IMR-90 (cell line): ENCODE measurements around the gene ADARB2. TPM values are rescaled to one million over a fixed set of nuclear protein-coding genes. Genes with fewer than 3 reads are reported as not detected.

ENCODE experiments used
- ATAC-seq: fragments of 200-7000 bp; cut with Tn5 transposase; 2 replicates; pipeline ENCODE4 v1.9.1; 2020; ENCODE audit warnings: low read depth, mild to moderate bottlenecking, moderate library complexity
- BruUV-seq: library from RNA; stranded (reverse); fragments of 400-500 nt; replicated peaks from 2 replicates; lab custom pipeline; 2021; lab: Mats Ljungman, UMichigan
- CTCF ChIA-PET: fragments of 300-600 bp; formaldehyde crosslinking; extraction: SDS; loops from one replicate; lab custom pipeline; 2021; ENCODE audit warnings: antibody characterized with exemption; lab: Yijun Ruan, JAX
- POLR2A ChIA-PET: fragments of 300-600 bp; sonication (Branson Sonifier 250); formaldehyde crosslinking; loops from one replicate; lab custom pipeline; 2022; ENCODE audit warnings: antibody characterized with exemption; ENCODE audit not compliant: unreplicated experiment; lab: Charles Lee
- DNase-seq: peaks from one replicate; pipeline ENCODE4 v3.0.0; 2013
- H2AFZ ChIP-seq: replicated peaks from 2 replicates; pipeline ENCODE3; 2013; ENCODE audit warnings: low read length, mild to moderate bottlenecking; ENCODE audit not compliant: poor library complexity
- H2AK5ac ChIP-seq: 2 replicates; pipeline ENCODE4 v1.6.1; 2013; ENCODE audit warnings: low read depth, low read length, inconsistent platforms
- H2AK9ac ChIP-seq: replicated peaks from 2 replicates; pipeline ENCODE3; 2013; ENCODE audit warnings: mild to moderate bottlenecking, low read depth, low read length, moderate library complexity; ENCODE audit not compliant: poor library complexity
- H2BK120ac ChIP-seq: 2 replicates; pipeline ENCODE4 v1.6.1; 2013; ENCODE audit warnings: low read depth, low read length, inconsistent platforms
- H2BK15ac ChIP-seq: 3 replicates; pipeline ENCODE4 v1.6.1; 2013; ENCODE audit warnings: low read depth, low read length, inconsistent platforms
- H2BK20ac ChIP-seq: 2 replicates; pipeline ENCODE4 v1.6.1; 2013; ENCODE audit warnings: low read depth, mild to moderate bottlenecking, inconsistent platforms, low read length, moderate library complexity
- H2BK5ac ChIP-seq: 2 replicates; pipeline ENCODE4 v1.6.1; 2013; ENCODE audit warnings: mild to moderate bottlenecking, low read depth, low read length, inconsistent platforms; ENCODE audit not compliant: poor library complexity, severe bottlenecking
- H3K14ac ChIP-seq: replicated peaks from 2 replicates; pipeline ENCODE4 v1.6.1; 2013; ENCODE audit warnings: low read depth, low read length, inconsistent platforms
- H3K18ac ChIP-seq: 2 replicates; pipeline ENCODE4 v1.6.1; 2013; ENCODE audit warnings: low read depth, low read length, control low read depth
- H3K23ac ChIP-seq: 2 replicates; pipeline ENCODE4 v1.6.1; 2013; ENCODE audit warnings: low read depth, low read length, inconsistent platforms
- H3K27ac ChIP-seq: 2 replicates; pipeline ENCODE4 v1.5.1; 2013; ENCODE audit warnings: mild to moderate bottlenecking, control low read depth, low read length; ENCODE audit not compliant: insufficient read depth
- H3K27me3 ChIP-seq: 2 replicates; pipeline ENCODE4 v1.6.1; 2013; ENCODE audit warnings: low read length; ENCODE audit not compliant: control insufficient read depth, insufficient read depth
- H3K36me3 ChIP-seq: 2 replicates; pipeline ENCODE4 v1.6.1; 2013; ENCODE audit warnings: low read length, mixed read lengths; ENCODE audit not compliant: control insufficient read depth, insufficient read depth
- H3K4ac ChIP-seq: 2 replicates; pipeline ENCODE4 v1.6.1; 2013; ENCODE audit warnings: low read depth, low read length, inconsistent platforms
- H3K4me1 ChIP-seq: 2 replicates; pipeline ENCODE4 v1.6.1; 2013; ENCODE audit warnings: low read length, mixed read lengths; ENCODE audit not compliant: control insufficient read depth, insufficient read depth
- H3K4me2 ChIP-seq: 2 replicates; pipeline ENCODE4 v1.6.1; 2013; ENCODE audit warnings: low read depth, mild to moderate bottlenecking, control low read depth, low read length, moderate library complexity
- H3K4me3 ChIP-seq: 2 replicates; pipeline ENCODE4 v1.5.1; 2013; ENCODE audit warnings: low read depth, mild to moderate bottlenecking, control low read depth, low read length, moderate library complexity; ENCODE audit not compliant: insufficient read depth
- H3K56ac ChIP-seq: 2 replicates; pipeline ENCODE4 v1.6.1; 2013; ENCODE audit warnings: low read length, inconsistent platforms; ENCODE audit not compliant: insufficient read depth; ENCODE audit errors: extremely low read depth
- H3K79me1 ChIP-seq, 2 experiments: 2 replicates each; pipeline ENCODE4 v1.6.1; 2013; ENCODE audit warnings: low read length in 2 of 2, inconsistent platforms in 1 of 2, low read depth in 1 of 2
- H3K9ac ChIP-seq: 2 replicates; pipeline ENCODE4 v1.6.1; 2013; ENCODE audit warnings: low read depth, low read length, control low read depth
- H3K9me1 ChIP-seq: 2 replicates; pipeline ENCODE4 v1.6.1; 2013; ENCODE audit warnings: low read length, inconsistent platforms; ENCODE audit not compliant: insufficient read depth
- H3K9me3 ChIP-seq: 2 replicates; pipeline ENCODE4 v1.6.1; 2013; ENCODE audit warnings: low read length; ENCODE audit not compliant: control insufficient read depth, insufficient read depth
- H4K20me1 ChIP-seq: 2 replicates; pipeline ENCODE4 v1.6.1; 2013; ENCODE audit warnings: low read length, inconsistent platforms; ENCODE audit not compliant: insufficient read depth
- H4K5ac ChIP-seq: 2 replicates; pipeline ENCODE4 v1.6.1; 2013; ENCODE audit warnings: mild to moderate bottlenecking, low read depth, low read length, control low read depth
- H4K8ac ChIP-seq, 2 experiments: 2 replicates each; pipeline ENCODE4 v1.6.1; 2013; ENCODE audit warnings: low read depth in 2 of 2, low read length in 2 of 2, control low read depth in 1 of 2, inconsistent platforms in 1 of 2
- H4K91ac ChIP-seq: 2 replicates; pipeline ENCODE4 v1.6.1; 2013; ENCODE audit warnings: low read depth, low read length, inconsistent platforms; ENCODE audit not compliant: insufficient read depth
- BHLHE40 ChIP-seq: fragments of 150-350 bp; IDR thresholded peaks from 2 replicates; pipeline ENCODE4 v1.6.1; 2016; ENCODE audit warnings: mild to moderate bottlenecking, low read depth, low read length
- CTCF ChIP-seq: conservative IDR thresholded peaks from 2 replicates; pipeline ENCODE4 v1.5.1; 2012; ENCODE audit warnings: mild to moderate bottlenecking, low read depth, low read length, improper control_type of control experiment
- NFE2L2 ChIP-seq: fragments of 150-350 bp; IDR thresholded peaks from 2 replicates; pipeline ENCODE4 v1.6.1; 2016; ENCODE audit warnings: low read depth, mild to moderate bottlenecking, low read length
- POLR2A ChIP-seq: IDR thresholded peaks from 2 replicates; pipeline ENCODE4 v1.6.1; 2012; ENCODE audit warnings: mild to moderate bottlenecking, low read depth, low read length
- WGBS, 2 experiments: methylation state at CpG; one replicate each; pipeline versions ENCODE4 v1.1.5 to v1.1.7; 2013; ENCODE audit warnings: missing lambda C conversion rate in 2 of 2; ENCODE audit not compliant: insufficient read length in 1 of 2; ENCODE audit errors: extremely low coverage in 2 of 2; 5-methylcytosine and 5-hydroxymethylcytosine counted together
- dilution Hi-C: fragments of 300-500 bp; cut with HindIII; formaldehyde crosslinking; loops from one replicate; pipeline ENCODE4 v1.14.3; 2018; ENCODE audit warnings: low sequenced_read_pairs; ENCODE audit not compliant: unreplicated experiment
- in situ Hi-C: fragments of 300-500 bp; cut with MboI; formaldehyde crosslinking; loops from 3 replicates; pipeline ENCODE4 v1.14.3; 2019; ENCODE audit warnings: low sequenced_read_pairs, inconsistent platforms, mixed read lengths
- intact Hi-C: fragments of 100-400 bp; cut with micrococcal nuclease; formaldehyde crosslinking; loops from 2 replicates; pipeline ENCODE4 v1.10.0; 2022
- polyA plus RNA-seq, 3 experiments: library from polyadenylated mRNA; depleted of rRNA; stranded (reverse); fragments of >200 nt; gene quantifications; 2 replicates each; pipeline ENCODE4 v1.2.3, GENCODE V29; 2012; ENCODE audit warnings: low replicate concordance in 1 of 3
- total RNA-seq: library from RNA; depleted of rRNA; stranded (reverse); fragments of >200 nt; gene quantifications from 2 replicates; pipeline ENCODE4 v1.2.3, GENCODE V29; 2012

The ADARB2 gene
- total and polyA plus RNA-seq, 2 of the 4 experiments (the other 2 are of a cell fraction), result not detected

DNA sequence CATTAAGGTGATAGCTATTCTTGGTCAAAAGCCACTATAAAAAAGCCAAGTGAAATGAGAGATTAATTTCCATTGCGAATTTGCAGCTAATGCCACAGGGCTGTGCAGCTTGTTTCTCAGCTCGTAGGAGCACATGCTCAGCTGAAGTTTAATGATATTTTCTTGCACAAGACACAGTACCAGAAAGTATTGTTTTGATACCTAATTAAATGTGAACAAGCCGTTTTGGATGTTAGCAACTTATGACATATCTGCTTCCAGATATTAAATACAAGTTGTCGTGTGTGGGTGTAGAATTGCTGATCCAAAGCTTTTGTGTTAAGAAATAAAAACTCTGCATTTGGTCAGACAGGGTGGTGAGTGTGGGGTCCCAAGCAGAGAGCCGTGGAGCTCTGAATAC, 47.2 kb downstream of the ADARB2 start:
- Histone ChIP-seq H3K9me3 (peaks cover 39% of the 10 kb centered on the region), H2AFZ (no peak overlapping the region), H2BK120ac (no peak overlapping the region), H2AK5ac (no peak overlapping the region), H3K14ac (no peak overlapping the region), H3K9ac (no peak overlapping the region), H4K8ac (no peak overlapping the region), H2BK15ac (no peak overlapping the region), H3K56ac (no peak overlapping the region), H3K79me1 (no peaks in the 10 kb centered on the region), H3K27ac (no peak overlapping the region), H3K4me1 (no peaks in the 10 kb centered on the region), H4K20me1 (no peaks in the 10 kb centered on the region), H4K5ac (no peak overlapping the region), H2AK9ac (no peak overlapping the region), H3K18ac (no peak overlapping the region), H4K91ac (no peak overlapping the region), H3K4me3 (no peak overlapping the region), H2BK20ac (no peak overlapping the region), H3K9me1 (no peaks in the 10 kb centered on the region), H3K23ac (no peak overlapping the region), H3K27me3 (no peaks in the 10 kb centered on the region), H3K4ac (no peak overlapping the region), H3K4me2 (no peak overlapping the region), H3K36me3 (no peaks in the 10 kb centered on the region), H2BK5ac (no peak overlapping the region)
- no peak for TF ChIP-seq NFE2L2
- TF ChIP-seq POLR2A, result no peak
- no peak for TF ChIP-seq BHLHE40
- TF ChIP-seq CTCF, result no peak
- DNase-seq (no peak), ATAC-seq (no peak)
- dilution Hi-C loops (no loop called here), intact Hi-C loops (no loop called here), in situ Hi-C loops (no loop called here)
- no CpG with 5 or more reads among the region's 5 CpGs for WGBS, 2 experiments
- ChIA-PET POLR2A (no interaction called here), CTCF (no interaction called here)
- BruUV-seq, result no TSS peak
